Epithelial cell of esophagus (primary cell): ENCODE results near the gene TSSK1B.

Experiments used
- DNase-seq: peaks from one replicate; pipeline ENCODE4 v3.0.0; 2010; ENCODE audit warnings: low read depth
- H3K4me3 ChIP-seq: 2 replicates; pipeline ENCODE4 v1.5.1; 2011; ENCODE audit warnings: mild to moderate bottlenecking, low read length, control low read depth
- CTCF ChIP-seq: IDR thresholded peaks from 2 replicates; pipeline ENCODE4 v1.5.1; 2011; ENCODE audit warnings: low read depth, mild to moderate bottlenecking, low read length, control low read depth, inconsistent platforms; ENCODE audit not compliant: insufficient read depth; ENCODE audit errors: missing control alignments

The TSSK1B gene

GRCh38 chr5:113435575-113435974 lies 786 bp upstream of the TSSK1B start:
- H3K4me3 ChIP-seq, result no peak overlapping the region
- DNase-seq, result no peak
- no peak for TF ChIP-seq CTCF

DNA sequence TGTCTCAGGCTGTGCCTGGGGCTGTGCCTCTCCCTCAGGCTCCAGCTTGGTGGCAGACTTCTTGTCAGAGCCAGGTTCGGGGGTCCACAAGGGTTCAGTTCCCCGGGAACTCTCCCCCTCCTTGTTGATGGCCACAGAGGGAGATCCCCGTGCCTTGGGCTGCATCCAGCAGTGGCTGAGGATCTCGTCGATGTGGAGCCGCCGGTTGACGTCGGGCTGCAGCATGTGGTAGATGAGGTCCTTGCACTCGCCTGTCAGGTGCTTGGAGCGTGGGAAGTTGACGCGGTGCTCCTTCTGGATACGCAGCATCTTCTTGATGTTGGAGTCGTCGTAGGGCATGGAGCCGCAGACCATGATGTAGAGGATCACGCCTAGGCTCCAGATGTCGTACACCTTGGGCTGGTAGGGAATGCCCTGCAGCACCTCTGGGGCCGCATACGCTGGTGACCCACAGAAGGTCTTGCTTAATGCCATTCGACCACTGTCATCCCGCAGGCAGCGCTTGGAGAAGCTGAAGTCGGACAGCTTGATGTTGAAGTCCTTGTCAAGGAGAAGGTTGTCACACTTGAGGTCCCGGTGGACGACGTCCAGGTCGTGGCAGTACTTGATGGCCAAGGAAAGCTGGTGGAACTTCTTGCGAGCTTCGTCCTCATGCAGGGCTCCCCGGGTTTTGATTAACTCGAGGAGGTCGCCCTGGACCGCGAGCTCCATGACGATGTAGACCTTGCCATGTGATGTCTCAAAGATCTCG lies 752 bp downstream of the TSSK1B start:
- no peak for TF ChIP-seq CTCF
- no peak overlapping the region for H3K4me3 ChIP-seq
- no peak for DNase-seq

DNA sequence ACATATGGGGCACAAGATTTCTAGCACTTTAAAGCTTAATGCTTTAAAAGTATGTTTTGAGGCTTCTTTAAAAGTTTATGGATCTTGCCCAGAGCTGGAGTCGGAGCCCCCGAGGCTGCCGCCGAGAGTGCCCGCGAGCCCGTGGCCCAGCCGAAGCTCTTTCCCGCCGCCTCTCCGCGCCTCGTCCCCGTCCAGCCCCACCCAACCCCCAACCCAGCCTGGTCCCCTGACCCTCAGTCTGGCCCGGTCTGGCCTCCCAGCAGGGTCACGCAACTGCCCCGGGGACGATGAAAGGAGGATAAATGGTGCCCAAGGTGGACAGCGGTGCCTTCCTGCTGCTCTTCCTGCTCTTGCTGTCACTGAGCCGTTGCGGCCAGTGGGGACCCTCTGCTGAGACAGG lies 1.7 kb downstream of the TSSK1B start:
- H3K4me3 ChIP-seq, result no peak overlapping the region
- no peak for DNase-seq
- no peak for TF ChIP-seq CTCF

DNA sequence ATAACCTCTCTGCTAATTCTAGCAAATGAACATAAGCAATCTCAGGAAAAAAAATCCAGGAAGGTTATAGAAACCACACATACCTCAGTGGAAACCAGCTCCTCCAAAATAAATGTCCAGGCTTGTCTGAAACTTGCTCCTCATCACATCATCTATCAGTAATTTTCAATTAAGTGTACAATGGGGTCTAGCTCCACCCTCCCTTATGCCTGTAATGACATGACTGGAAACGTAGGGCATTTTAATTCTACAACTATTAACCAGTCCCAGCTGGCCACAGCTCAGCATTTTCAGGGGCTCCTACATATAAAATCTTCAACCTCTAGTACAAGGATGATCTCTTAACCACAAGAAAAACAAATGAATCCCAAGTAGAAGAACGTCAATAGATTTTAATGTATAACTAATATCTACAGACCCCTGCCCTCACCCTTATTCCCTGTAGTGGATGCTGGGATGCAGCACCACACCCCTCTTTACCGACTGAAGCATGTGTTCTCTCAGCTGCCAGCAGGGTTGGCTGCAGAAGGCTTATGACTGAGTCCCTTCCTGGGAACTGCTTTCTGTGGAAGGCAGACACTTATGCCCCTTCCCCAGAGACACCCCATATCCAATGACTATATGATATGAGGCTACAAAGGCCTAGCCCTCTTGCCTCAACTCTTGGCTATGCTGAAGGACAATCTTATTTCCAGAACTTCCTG lies 6.8 kb downstream of the TSSK1B start:
- H3K4me3 ChIP-seq, result no peak overlapping the region
- peak; percentile 58 for TF ChIP-seq CTCF
- peak; percentile 93 for DNase-seq

GRCh38 chr5:113425909-113426308 lies 8.9 kb downstream of the TSSK1B start:
- DNase-seq, result no peak
- H3K4me3 ChIP-seq, result no peak overlapping the region
- no peak for TF ChIP-seq CTCF

- no peak for DNase-seq
- TF ChIP-seq CTCF, result no peak
- no peak overlapping the region for H3K4me3 ChIP-seq
Observed at GRCh38 chr5:113421693-113422092, 13.1 kb downstream of the TSSK1B start.
